ENCODE measurements around the gene NRG2. TPM values are rescaled to one million over a fixed set of nuclear protein-coding genes. Genes with fewer than 3 reads are reported as not detected.

Gene NRG2
- total RNA-seq, 4 donors from 2014 or later: 0.80 TPM; not detected in 3

DNA sequence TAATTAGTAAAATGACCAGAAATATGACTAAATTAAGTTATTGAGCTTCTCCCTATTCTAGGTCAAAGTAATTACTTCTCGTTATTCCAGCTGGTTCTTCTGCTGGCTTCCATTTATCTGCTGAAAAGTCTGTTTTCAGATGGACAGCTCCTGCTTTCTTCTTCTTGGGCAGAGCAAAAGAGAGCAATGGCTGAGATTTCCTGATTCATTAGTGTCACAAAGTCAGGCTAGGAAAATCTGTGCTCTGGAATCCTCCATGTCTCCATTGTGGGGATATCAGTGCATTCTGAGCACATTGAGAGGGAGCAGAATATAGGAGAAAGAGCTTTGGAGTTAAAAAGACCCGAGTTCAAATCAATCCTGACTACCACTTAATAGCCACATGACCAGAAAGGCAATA is 33.7 kb upstream of the NRG2 start:
- H3K4me3 ChIP-seq: no peak overlapping the region
- H3K27me3 ChIP-seq: no peaks in the 10 kb centered on the region
- no peak overlapping the region for H3K27ac ChIP-seq
- H3K36me3 ChIP-seq: no peaks in the 10 kb centered on the region
- DNase-seq: no peak
- H3K9me3 ChIP-seq: no peaks in the 10 kb centered on the region
- H3K4me1 ChIP-seq: no peaks in the 10 kb centered on the region
- TF ChIP-seq, protein P1, sequence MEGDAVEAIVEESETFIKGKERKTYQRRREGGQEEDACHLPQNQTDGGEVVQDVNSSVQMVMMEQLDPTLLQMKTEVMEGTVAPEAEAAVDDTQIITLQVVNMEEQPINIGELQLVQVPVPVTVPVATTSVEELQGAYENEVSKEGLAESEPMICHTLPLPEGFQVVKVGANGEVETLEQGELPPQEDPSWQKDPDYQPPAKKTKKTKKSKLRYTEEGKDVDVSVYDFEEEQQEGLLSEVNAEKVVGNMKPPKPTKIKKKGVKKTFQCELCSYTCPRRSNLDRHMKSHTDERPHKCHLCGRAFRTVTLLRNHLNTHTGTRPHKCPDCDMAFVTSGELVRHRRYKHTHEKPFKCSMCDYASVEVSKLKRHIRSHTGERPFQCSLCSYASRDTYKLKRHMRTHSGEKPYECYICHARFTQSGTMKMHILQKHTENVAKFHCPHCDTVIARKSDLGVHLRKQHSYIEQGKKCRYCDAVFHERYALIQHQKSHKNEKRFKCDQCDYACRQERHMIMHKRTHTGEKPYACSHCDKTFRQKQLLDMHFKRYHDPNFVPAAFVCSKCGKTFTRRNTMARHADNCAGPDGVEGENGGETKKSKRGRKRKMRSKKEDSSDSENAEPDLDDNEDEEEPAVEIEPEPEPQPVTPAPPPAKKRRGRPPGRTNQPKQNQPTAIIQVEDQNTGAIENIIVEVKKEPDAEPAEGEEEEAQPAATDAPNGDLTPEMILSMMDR (IDR thresholded peaks at IDR 0.05): no peak
- no peak for TF ChIP-seq POLR2A (IDR thresholded peaks at IDR 0.05)

GRCh38 chr5:140076142-140076541 is 33.0 kb upstream of the NRG2 start:
- TF ChIP-seq POLR2A (IDR thresholded peaks at IDR 0.05): no peak
- TF ChIP-seq, protein P1 (IDR thresholded peaks at IDR 0.05): no peak
- DNase-seq: no peak
- Histone ChIP-seq H3K27me3 (no peaks in the 10 kb centered on the region), H3K9me3 (no peaks in the 10 kb centered on the region), H3K27ac (no peak overlapping the region), H3K36me3 (no peaks in the 10 kb centered on the region), H3K4me3 (no peak overlapping the region), H3K4me1 (no peaks in the 10 kb centered on the region)

GRCh38 chr5:140075371-140075770 is 32.3 kb upstream of the NRG2 start:
- TF ChIP-seq, protein P1 (IDR thresholded peaks at IDR 0.05): peak in 1 of 6 experiments; percentile 4
- no peak for TF ChIP-seq POLR2A (IDR thresholded peaks at IDR 0.05)
- DNase-seq: no peak
- Histone ChIP-seq H3K4me1 (no peaks in the 10 kb centered on the region), H3K36me3 (no peaks in the 10 kb centered on the region), H3K9me3 (no peaks in the 10 kb centered on the region), H3K27me3 (no peaks in the 10 kb centered on the region), H3K4me3 (no peak overlapping the region), H3K27ac (no peak overlapping the region)

DNA sequence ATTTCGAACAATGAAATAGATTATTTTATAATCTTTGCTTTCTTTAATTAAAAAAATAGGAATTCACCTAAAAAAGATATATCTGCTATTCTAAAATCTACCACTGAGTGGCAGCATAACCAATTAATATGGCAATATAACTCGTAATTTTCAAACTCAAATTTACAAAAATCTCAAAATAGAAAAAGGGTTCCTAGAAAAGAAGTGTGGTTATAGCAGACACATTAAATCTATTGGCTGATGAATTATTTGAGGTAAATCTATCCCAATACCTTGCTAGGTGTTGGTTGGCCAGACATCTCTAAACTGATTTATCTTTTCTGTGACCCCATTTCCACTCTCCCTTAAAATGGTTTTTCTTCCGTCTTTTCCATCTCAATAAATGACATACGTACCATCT is 30.2 kb upstream of the NRG2 start:
- DNase-seq: no peak
- no peaks in the 10 kb centered on the region for H3K9me3 ChIP-seq
- H3K4me1 ChIP-seq: no peaks in the 10 kb centered on the region
- H3K36me3 ChIP-seq: no peaks in the 10 kb centered on the region
- TF ChIP-seq POLR2A (IDR thresholded peaks at IDR 0.05): no peak
- TF ChIP-seq, protein P1 (IDR thresholded peaks at IDR 0.05): peak; percentile 41 to 72 (median 66)
- H3K27me3 ChIP-seq: no peaks in the 10 kb centered on the region
- no peak overlapping the region for H3K4me3 ChIP-seq
- H3K27ac ChIP-seq: no peak overlapping the region

DNA sequence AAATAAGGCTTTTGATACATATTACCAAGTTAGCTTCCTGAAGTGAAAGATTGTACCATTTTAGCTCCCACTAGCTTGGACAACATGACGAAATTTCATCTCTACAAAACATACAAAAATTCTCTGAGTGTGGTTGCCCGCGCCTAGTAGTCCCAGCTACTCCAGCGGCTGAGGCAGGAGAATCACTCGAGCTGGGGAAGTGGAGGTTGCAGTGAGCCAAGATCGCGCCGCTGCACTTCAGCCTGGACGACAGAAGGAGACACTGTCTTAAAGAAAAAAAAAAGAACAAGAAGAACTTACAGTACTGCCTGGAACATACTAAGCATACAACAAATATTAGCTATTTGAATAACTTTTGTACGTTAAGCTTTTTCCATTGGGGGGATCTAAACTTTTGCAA is 29.7 kb upstream of the NRG2 start:
- Histone ChIP-seq H3K9me3 (no peaks in the 10 kb centered on the region), H3K4me3 (no peak overlapping the region), H3K27ac (no peak overlapping the region), H3K4me1 (no peaks in the 10 kb centered on the region), H3K27me3 (no peaks in the 10 kb centered on the region), H3K36me3 (no peaks in the 10 kb centered on the region)
- no peak for DNase-seq
- TF ChIP-seq, protein P1 (IDR thresholded peaks at IDR 0.05): no peak
- no peak for TF ChIP-seq POLR2A (IDR thresholded peaks at IDR 0.05)

DNA sequence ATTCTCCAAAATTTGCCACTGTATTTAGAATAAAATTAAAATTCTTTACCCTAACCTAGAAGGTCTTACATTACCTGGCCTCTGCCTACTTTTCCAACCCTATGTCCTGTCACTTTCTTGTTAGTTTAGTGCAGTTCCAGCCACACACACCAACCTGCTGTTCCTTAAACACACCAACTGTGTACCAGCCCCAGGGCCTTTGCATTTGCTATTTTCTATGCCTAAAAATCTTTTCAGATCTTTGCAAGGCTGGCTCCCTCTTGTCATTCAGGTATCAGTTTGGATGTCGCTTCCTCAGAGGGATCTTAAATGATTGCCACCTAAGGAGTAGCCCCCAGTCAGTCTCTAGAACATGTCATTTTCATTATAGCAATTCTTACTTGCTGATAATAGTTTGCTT is 17.7 kb upstream of the NRG2 start:
- TF ChIP-seq, protein P1 (IDR thresholded peaks at IDR 0.05): no peak
- no peak for TF ChIP-seq POLR2A (IDR thresholded peaks at IDR 0.05)
- no peak for DNase-seq
- Histone ChIP-seq H3K27me3 (no peaks in the 10 kb centered on the region), H3K4me1 (no peaks in the 10 kb centered on the region), H3K9me3 (no peaks in the 10 kb centered on the region), H3K36me3 (no peaks in the 10 kb centered on the region), H3K27ac (no peak overlapping the region), H3K4me3 (no peak overlapping the region)
